DMS53 treated with DMSO at 0.1 percent for 48 hours (cell line): Measurements from ENCODE around the gene SENP5.
A peak's percentile ranks its signal among the peaks of the same experiment; 100 is the strongest.
"Not testable (repeated sequence)": the region's sequence is repeated elsewhere in the genome, so short reads cannot be mapped to it uniquely, and the experiment has no call there.

Experiments
- DNase-seq: peaks from one replicate; lab custom pipeline; 2025; ENCODE audit not compliant: unreplicated experiment; lab: John Stamatoyannopoulos, UW

Gene SENP5

GRCh38 chr3:196942226-196942914 lies 74.7 kb downstream of the SENP5 start, which contains the start of gene NCBP2:
NCBP2 (minus strand) TSS chr3:196942528; CDS start chr3:196942503, 25 bp downstream.
- peak; percentile 81 for DNase-seq

DNA sequence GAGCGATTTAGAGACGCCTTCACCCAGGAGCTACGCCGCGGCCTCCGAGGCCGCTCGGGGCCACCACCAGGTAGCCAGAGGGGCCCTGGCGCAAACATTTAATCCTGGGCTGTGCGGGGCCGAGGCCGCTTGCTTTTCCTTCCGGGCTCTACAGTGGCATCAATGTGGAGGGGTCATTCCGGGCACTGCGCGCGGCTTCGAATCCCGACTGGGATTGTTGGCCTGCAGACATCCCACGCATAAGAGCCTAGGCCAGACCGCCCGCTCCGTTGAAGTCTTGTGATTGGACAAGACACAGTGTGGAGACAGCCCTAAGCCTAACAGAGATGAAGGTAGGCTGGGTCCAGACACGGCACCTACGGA lies 75.2 kb downstream of the SENP5 start:
- DNase-seq: no peak

GRCh38 chr3:196944037-196944790 lies 76.5 kb downstream of the SENP5 start:
- not testable (repeated sequence) for DNase-seq

GRCh38 chr3:196947136-196947859 lies 79.6 kb downstream of the SENP5 start:
- no peak for DNase-seq

DNA sequence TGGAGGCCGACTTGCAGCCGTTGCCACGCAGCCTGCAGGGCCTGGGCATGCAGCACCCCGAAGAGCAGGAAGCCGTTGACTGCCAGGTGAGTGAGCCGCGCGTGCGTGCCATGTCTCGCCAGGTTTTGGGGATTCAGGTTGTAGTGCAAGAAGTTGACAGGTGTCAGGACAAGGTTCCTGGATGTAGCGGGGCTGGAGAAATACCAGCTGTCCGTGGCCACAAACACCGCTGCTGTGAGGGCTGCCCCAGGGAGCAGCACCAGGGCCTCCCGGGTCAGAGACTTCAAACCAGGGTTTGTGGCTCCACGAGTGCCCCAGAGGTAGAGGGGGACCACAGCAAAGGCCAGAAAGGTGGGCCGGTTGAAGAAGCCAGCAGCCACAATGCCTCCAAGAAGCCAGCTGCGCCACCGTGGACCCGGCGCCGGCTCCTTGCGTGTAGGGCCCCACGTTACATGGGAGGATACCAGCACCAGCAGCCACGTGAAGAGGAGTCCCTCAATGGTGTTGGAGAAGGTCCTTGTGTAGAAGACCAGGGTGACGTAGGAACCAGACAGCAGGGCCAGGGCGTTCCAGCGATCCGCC lies 80.2 kb downstream of the SENP5 start:
- no peak for DNase-seq

- peak; percentile 3 for DNase-seq
Observed at GRCh38 chr3:196948442-196949284, 80.9 kb downstream of the SENP5 start.

- DNase-seq: no peak
Observed at GRCh38 chr3:196949285-196949619, 81.5 kb downstream of the SENP5 start.

DNA sequence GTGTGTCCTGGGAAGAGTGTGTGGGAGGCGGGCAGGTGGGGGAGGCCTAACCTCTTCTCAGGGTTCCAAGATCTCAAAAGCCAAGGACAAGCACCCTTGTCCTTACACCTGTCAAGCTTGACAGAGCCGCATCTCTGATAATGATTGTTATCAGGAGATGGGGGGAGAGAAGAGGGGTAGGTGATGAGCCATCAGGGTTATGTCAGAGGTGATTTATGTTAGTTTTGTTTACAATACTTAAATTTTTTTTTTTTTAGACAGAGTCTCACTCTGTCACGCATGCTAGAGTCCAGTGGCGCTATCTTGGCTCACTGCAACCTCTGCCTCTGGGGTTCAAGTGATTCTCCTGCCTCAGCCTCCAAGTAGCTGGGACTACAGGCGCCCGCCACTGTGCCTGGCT lies 82.0 kb downstream of the SENP5 start:
- DNase-seq: no peak

GRCh38 chr3:196951371-196951770 lies 83.7 kb downstream of the SENP5 start:
- DNase-seq: no peak

GRCh38 chr3:196954832-196955231 lies 87.1 kb downstream of the SENP5 start:
- no peak for DNase-seq

GRCh38 chr3:196962108-196962929 lies 94.6 kb downstream of the SENP5 start:
- DNase-seq: no peak

DNA sequence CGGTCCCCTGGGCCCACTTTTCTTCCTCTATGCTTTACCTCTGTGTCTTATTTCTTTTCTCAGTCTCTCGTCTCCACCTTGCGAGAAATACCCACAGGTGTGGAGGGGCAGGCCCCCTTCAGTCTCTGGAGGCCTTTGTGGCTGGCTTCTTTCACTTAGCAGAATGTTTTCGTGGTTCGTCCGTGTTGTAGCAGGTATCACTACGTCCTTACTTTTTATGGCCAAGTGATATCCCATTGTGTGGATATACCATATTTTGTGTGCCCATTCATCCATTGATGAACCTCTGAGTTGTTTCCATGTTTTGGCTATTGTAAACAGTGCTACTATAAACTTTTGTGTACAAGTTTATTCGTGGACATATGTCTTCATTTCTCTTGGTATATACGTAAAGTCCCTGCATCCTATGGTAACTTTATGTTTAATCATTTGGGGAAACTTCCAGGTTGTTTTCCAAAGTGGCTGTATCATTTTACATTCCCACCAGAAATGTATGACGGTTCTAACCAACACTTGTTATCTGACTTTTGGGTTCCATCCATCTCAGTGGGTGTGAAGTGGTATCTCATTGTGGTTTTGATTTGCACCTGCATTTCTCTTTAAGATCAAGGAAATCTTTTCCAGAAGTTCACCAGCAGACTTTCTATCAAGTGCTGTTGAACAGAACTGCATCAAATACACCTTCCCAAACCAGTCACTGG lies 95.4 kb downstream of the SENP5 start:
- DNase-seq: no peak

- DNase-seq: no peak
Observed at GRCh38 chr3:196963631-196963953, 95.9 kb downstream of the SENP5 start.

GRCh38 chr3:196965112-196965803 lies 97.5 kb downstream of the SENP5 start:
- no peak for DNase-seq

DNA sequence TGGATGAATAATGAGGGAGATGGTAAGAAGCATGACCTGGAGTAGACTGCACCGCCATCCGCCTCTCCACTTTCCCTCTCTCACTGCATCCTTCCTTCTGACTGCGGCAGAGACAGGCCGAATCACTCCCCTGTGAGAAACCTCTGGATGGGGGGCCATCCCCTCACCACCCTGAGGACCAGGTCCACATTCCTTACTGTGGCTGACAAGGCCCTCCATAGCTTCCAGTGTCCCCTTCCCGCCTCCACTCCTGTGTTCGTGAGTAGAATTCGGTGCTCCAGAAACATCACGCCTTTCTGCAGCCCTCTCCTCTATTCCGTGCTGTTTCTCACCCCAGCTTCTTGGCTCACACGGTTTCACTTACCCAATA lies 98.1 kb downstream of the SENP5 start:
- DNase-seq: no peak

DNA sequence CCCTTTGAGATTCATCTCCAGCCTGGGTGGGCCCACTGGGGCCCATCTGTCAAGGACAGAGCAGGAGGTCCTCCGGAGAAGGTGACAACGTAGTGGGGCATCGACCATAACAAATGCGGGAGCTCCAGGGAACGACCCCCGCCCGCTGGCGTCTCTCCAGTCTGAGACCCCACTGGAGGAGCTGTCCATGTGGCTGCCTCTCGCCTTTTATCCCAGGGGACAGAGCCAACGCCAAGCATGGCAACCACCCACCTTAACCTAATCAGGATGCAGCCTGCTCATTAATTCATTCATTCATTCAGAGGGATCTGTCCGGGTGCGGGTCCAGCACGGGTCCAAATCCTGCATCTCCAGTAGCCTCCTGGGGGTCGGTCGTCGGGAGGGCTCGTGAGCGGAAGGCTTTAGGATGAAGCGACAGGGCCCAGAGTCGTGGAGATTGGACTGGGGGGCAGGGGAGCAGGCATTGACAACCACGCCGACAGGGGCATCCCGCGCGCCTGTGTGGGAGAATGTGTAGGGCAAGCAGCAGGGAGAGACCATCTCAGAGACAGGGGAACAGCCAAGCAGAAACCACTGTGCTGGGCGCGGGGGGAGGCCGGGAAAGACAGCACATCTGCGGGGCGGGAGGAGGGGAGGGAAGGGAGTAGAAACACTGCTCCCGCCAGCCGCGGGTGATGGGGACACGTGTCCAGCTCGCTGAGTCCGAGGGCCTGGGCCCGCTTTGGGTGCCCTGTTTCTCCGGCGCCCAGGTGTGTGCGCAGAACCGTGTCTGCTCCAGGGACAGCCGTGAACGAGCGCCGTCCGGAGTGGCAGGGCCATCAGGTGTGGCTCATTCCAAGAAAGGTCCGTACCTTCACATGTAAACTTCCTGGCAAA lies 99.0 kb downstream of the SENP5 start:
- DNase-seq: no peak

- no peak for DNase-seq
Observed at GRCh38 chr3:196967412-196968232, 99.9 kb downstream of the SENP5 start.
